ENCODE results near the gene SERTM1. TPM values are rescaled to one million over a fixed set of nuclear protein-coding genes. Genes with fewer than 3 reads are reported as not detected.

SERTM1 gene
- total RNA-seq, 1 experiment from 2014 or later, result not detected

Other genes with a start within 250 kb of the SERTM1 start
- gene CCNA1, start 241.5 kb upstream of the SERTM1 start, total RNA-seq (2014; rRNA removed; shearing (Covaris generic); ENCODE audit: low replicate concordance), result 7.8 and 8.1 TPM in 2 replicates
- 4.2 and 4.5 TPM in 2 replicates for gene RFXAP, start 145.2 kb downstream of the SERTM1 start, total RNA-seq (2014; rRNA removed; shearing (Covaris generic); ENCODE audit: low replicate concordance)
- gene SMAD9, start 246.2 kb downstream of the SERTM1 start, total RNA-seq (2014; rRNA removed; shearing (Covaris generic); ENCODE audit: low replicate concordance), result 0.55 and 0.64 TPM in 2 replicates

Measured in Caki2 (cell line).